GM18868 (cell line): Measurements from ENCODE around the gene MANBA.
"Not testable (repeated sequence)": the region's sequence is repeated elsewhere in the genome, so short reads cannot be mapped to it uniquely, and the experiment has no call there.

Experiments used
- ATAC-seq: cut with Tn5 transposase; IDR thresholded peaks from one replicate; pipeline ENCODE4 v1.9.1; 2021; ENCODE audit warnings: mild to moderate bottlenecking, moderate library complexity; ENCODE audit not compliant: unreplicated experiment

MANBA gene

DNA sequence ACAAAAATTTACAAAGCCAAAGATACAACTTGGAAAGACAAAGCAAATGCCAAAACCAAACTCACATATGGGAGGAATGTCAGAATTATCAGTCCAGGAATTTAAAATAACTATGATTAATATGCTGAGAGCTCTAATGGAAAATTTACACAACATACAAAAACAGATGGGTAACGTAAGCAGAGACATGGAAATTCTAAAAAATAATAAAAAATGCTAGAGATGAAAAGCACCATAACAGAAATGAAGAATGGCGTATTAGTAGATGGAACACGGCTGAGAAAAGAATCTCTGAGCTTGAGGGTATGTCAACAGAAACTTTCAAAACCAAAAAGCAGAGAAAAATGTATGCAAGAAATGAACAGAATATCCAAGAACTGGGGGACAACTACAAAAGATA lies 4.1 kb upstream of the MANBA start:
- ATAC-seq: no peak

DNA sequence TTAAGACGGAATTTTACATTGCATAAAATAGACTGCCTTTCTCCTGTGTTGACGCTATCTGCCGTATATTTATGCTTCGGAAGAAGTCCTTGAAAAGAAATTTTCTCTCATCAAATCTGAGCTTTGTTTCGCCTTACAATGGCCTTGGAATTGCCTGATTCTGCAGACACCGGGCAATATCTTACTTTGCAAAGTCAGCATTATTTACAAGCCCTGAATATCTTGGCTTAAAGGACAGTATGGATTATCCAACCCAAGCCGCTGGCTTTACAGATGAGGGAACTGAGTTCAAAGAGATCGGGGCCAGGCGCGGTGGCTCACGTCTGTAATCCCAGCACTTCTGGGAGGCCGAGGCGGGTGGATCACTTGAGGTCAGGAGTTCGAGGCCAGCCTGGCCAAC lies 1.1 kb upstream of the MANBA start:
- ATAC-seq: no peak

- ATAC-seq: peak; percentile 10
Observed at GRCh38 chr4:102761296-102761701, 531 bp upstream of the MANBA start.

- peak; percentile 75 for ATAC-seq
Observed at GRCh38 chr4:102759831-102760644, 730 bp downstream of the MANBA start.

DNA sequence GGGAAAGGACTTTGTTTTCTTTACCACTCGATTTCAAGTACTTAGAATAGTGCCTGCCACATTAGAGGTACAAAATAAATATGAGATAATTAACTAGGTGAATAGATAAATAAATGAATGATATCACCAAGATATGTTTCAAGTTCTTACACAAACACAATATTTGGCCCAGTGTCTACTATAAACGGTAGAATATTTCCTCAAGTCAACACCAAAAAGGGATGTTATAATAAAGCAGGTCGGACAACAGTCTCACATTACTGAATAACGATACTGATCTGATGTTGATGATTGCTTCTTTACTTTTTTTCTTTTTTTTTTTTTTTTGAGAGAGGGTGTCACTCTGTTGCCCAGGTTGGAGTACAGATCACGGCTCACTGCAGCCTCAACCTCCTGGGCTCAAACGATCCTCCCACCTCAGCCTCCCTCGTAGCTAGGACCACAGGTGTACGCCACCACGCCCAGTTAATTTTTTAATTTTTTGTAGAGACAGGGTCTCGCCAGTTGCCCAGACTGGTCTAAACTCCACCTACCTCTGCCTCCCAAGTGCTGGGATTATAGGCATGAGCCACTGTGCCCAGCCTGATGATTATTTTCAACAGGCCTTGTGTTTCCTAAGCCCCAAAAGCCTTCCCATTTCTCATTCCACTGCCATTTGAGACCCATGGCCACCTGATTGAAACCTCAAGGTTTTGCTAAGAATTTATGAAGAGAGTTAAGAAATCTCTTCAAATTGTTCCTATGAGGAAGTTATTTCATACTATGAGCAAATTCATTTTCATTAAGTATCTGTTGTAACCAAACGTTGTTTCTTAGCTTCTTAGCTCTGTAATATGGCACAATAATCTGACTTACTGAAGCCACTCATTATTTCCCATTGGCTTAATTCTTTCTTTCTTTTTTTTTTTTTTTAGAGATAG lies 2.3 kb downstream of the MANBA start:
- ATAC-seq: no peak

DNA sequence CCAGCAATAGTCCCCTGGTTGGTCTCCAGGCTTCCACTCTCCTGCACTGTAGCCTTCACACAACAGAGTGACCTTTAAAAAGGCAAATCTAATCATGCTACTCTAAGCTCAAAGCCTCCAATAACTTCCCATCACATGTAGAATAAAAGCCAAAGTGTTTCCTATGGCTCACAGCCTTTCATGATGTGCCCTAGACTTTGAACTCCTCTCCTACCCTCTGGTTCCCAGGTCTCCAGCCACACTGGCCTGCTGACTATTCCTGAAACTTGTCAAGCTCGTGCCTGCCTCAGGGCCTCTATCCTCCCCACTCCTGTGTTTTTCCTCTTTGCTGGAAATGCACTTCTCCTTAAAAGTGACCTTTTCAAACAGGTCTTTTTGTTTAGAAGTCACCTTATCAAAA lies 3.1 kb downstream of the MANBA start:
- no peak for ATAC-seq

GRCh38 chr4:102754044-102754443 lies 6.7 kb downstream of the MANBA start:
- ATAC-seq: no peak

- no peak for ATAC-seq
Observed at GRCh38 chr4:102751941-102752340, 8.8 kb downstream of the MANBA start.

DNA sequence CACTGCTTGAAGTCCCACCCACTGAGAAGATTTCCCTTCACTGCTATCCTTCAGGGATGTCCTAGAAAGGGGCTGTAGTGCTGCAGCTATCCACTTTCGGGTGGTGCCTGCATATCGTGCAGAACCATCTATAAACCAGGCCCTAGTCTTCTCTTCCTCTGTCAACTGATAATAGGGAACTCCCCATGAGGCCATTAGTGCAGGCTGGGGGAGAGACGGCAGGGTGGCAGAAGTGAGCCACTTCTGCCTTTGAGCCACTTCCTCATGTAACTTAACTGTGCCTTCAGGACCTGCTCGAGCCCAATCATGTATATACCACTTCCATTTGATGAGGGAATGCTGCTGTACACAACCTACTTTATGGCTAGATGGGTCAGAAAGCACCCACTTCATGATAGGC lies 17.4 kb downstream of the MANBA start:
- ATAC-seq: peak; percentile 100

- ATAC-seq: not testable (repeated sequence)
Observed at GRCh38 chr4:102738802-102739201, 22.0 kb downstream of the MANBA start.

DNA sequence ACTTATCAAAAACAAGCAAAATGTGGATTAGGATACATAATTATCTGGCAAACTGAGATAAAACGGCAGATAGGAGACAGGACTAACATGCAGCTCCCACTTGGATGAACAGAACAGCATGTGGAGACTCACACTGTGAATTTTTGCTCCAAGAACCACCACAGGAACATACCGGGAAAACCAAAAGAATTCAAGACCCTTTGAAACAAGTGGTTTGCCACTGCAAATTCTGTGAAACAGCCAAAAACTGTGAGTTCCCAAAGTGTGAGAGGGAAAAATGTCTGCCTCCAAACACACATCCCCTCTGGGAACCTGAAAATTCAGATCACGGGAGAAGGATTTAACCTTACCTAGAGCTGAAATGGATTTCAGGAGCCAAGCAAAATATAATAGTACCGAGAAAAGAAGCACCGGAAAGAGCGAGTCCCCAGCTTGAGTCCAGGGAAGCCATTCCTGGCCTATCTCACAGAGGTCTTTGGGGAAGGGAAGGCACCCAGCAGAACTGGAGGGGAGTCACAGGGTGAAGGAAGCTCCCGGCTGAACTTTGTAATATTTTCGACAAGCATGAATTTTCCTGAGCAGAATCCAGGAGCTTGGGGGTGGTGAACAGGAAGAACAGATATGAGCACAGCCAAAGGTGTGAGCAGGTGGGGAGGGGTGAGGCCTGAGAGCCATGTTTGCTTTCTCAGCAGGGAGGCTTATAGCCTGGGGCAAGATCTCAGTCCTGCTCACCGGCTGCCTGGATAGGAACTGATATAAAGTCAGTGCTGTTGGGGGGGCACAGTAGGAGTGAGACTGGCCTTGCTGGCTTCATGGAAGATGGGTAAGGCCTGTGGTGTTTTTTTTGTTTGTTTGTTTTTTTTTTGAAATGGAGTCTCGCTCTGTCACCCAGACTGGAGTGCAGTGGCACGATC lies 23.9 kb downstream of the MANBA start:
- ATAC-seq: no peak

DNA sequence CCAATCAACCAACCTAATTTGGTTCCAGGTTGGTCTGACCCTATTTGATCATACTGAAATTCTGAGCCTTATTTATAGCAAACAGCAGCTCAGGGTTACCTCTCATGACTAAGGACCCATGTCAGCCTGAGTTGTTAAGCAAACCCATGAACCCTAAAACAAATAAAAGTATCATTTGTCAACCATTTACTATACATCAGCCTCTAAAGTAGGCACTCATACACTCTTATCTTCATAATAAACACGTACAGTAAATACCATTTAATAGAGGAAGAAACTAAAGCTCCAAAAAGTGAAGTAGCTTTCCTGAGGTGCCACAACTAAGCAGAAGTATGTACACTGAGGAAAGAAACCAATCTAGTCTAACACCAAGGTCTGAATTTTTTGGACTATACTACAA lies 25.2 kb downstream of the MANBA start:
- ATAC-seq: no peak

DNA sequence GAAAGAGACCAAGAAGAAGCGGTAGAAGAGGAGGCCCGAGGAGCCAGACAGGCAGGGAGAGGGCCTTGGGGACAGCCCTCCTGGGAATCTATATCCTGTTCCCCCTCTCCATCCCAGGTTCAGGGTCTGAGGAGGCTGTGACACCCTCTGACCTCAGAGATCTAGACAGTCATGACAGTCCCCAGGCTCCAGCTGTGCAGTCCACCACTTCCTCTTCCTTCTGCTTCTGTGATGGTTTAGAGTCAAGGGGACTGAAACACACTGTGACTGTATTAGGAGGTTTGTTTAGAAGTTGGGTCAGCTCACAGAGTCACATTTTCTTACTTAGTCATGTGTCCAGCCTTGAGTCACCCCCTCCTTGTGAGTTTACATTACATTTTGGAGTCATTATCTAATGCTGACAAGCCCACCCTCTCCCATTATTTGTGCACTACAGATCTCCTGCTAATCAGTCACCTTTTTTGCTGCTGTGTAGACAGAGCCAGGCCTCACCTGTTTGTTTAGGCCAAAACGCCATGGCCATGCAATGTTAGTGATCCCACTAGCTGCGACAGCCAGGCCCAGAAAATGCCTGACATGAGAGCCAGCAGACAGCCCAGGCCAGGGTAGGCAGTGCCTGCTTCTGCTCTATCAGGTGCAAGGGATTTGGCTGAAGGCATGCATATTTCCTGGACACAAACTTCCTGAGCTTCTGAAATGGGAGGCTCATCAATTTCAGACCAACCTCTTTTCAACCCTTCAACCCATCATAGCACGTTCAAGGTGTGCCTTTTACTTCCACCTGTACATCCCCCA lies 26.0 kb downstream of the MANBA start:
- ATAC-seq: peak; percentile 99

- no peak for ATAC-seq
Observed at GRCh38 chr4:102734116-102734515, 26.7 kb downstream of the MANBA start.

DNA sequence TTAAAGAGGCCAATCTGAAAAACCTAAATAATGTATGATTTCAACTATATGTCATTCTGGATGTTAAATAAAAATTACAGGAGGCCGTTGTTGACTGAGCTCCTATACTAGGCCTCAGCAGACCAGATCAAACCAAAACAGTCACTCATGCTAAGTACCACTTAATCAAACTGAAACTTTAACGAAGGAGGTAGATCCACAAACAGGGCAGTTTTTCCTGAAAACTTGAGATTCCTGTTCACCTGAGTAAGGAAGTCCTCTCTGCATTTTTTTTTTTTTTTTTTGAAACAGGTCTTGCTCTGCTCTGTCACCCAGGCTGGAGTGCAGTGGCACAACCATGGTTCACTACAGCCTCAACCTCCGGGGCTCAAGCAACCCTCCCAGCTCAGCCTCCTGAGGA lies 27.7 kb downstream of the MANBA start:
- ATAC-seq: no peak

GRCh38 chr4:102732678-102733077 lies 28.1 kb downstream of the MANBA start:
- ATAC-seq: no peak

- ATAC-seq: no peak
Observed at GRCh38 chr4:102730968-102731533, 29.7 kb downstream of the MANBA start.

DNA sequence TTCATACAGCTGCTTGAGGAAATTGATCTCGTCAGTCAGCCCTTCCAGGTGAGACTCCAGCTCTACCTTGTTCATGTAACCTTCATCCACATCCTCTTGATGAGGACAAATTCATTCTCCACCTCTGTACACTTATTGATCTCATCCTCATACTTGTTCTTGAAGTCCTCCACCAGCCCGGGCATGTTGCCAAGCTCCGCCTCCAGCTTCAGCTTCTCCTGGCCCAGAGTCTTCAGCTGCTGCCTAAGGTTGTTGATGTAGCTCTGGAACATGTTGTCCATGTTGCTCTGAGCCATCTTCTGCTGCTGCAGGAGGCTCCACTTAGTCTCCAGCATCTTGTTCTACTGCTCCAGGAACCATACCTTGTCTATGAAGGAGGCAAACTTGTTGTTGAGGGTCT lies 31.3 kb downstream of the MANBA start:
- ATAC-seq: not testable (repeated sequence)

DNA sequence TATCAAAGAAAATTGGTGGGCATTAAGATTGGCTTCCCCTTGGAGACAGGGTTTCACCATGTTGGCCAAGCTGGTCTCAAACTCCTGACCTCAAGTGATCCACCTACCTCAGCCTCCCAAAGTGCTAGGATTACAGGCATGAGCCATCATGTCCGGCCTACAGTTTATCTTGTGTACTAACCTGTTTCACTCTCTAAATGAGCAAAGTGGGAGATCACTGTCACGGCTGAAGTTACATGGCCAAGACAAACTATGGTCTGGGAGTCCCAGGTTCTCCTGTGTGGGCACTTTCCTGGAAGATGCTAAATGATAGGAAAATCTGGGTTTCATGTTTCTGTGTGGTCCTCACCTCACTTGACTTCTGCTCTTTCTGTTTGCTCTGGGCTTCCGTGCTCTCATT lies 33.8 kb downstream of the MANBA start:
- peak; percentile 60 for ATAC-seq

- no peak for ATAC-seq
Observed at GRCh38 chr4:102726068-102726467, 34.7 kb downstream of the MANBA start.
